Measurements from ENCODE around the gene SAXO1.

Gene SAXO1

DNA sequence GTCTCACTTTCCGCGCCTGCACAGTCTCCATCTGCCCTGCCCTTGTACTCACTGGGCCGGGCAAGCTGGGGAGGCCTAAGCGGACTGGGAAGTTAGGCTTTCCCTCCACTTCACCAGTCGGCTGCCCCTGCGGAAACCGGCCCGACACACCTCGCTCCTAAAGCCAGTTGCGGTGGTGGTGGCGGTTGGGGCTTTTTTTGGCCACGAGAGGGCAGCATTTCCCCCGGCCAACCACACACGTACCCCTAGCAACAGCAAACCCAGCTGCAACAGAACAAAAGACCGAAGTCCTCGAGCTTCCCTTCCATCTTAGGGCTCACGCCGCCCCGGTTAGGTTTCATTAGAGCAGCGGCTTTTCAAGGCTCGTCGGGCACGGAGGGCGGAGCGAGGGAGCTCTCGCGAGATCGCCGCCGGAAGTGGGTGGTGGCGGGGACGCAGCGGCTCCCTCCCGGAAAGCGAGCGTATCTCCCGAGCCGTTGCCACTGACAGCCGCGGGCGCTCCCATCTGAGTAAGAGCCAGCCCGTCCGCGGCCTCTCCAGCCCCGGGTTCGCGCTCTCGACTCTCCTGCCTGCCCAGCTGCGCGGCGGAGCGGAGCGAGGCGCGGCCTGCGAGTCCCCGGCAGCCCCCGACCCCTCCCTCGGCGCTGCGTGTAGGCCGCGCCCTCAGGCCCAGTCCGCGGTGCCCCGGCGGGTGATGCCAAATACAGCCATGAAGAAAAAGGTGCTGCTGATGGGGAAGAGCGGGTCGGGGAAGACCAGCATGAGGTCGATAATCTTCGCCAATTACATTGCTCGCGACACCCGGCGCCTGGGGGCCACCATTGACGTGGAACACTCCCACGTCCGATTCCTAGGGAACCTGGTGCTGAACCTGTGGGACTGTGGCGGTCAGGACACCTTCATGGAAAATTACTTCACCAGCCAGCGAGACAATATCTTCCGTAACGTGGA is 16.2 kb upstream of the SAXO1 start, which contains the start of gene RRAGA:
Gene RRAGA (plus strand): TSS at position 462 of the 951 bp plus-strand sequence. CDS start 233 bp downstream, at position 695.
- peak; percentile 71 to 85 for DNase-seq (ENCODE audit: low read depth in 1 of 2, low spot score in 1 of 2)
- Histone ChIP-seq H3K4me3 (replicated peaks; ENCODE audit: insufficient read depth, low read length) (peak within 1 kb of the TSS; percentile 74), H3K27me3 (ENCODE audit: insufficient read depth, poor library complexity, severe bottlenecking) (no peaks in the 10 kb centered on the region), H3K27ac (replicated peaks) (peak within 1 kb of the TSS; percentile 87)
- TF ChIP-seq POLR2AphosphoS5 (IDR thresholded peaks at IDR 0.05; ENCODE audit: low read depth) = peak; percentile 62; the same call in 1 of the 2 replicates
- no peak for TF ChIP-seq REST (IDR thresholded peaks at IDR 0.05; ENCODE audit: insufficient replicate concordance, low read depth)
- peak; percentile 40; the same call in 1 of the 2 replicates for TF ChIP-seq GABPA (IDR thresholded peaks at IDR 0.05; ENCODE audit: low read depth)
- no peak for TF ChIP-seq SPI1 (IDR thresholded peaks at IDR 0.05; ENCODE audit: borderline replicate concordance, low read depth)
- peak; percentile 14 for TF ChIP-seq CTCF (IDR thresholded peaks at IDR 0.05; ENCODE audit: insufficient read depth, low read length)

DNA sequence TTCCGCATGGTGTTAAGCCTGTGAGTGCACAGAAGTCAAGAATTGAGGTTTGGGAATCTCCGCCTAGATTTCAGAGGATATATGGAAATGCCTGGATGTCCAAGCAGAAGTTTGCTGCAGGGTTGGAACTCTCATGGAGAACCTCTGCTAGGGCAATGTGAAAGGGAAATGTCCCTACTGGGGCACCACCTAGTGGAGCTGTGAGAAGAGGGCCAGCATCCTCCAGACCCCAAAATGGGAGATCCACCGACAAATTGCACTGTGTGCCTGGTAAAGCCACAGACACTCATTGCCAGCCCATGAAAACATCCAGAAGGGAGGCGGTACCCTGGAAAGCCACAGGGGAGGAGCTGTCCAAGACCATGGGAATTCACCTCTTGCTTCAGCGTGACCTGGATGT is 3.6 kb upstream of the SAXO1 start:
- Histone ChIP-seq H3K27me3 (ENCODE audit: insufficient read depth, poor library complexity, severe bottlenecking) (no peaks in the 10 kb centered on the region), H3K27ac (replicated peaks) (no peak overlapping the region), H3K4me3 (replicated peaks; ENCODE audit: insufficient read depth, low read length) (no peak overlapping the region)
- TF ChIP-seq POLR2AphosphoS5 (IDR thresholded peaks at IDR 0.05; ENCODE audit: low read depth) (no peak), GABPA (IDR thresholded peaks at IDR 0.05; ENCODE audit: low read depth) (no peak), REST (IDR thresholded peaks at IDR 0.05; ENCODE audit: insufficient replicate concordance, low read depth) (no peak), SPI1 (IDR thresholded peaks at IDR 0.05; ENCODE audit: borderline replicate concordance, low read depth) (no peak), CTCF (IDR thresholded peaks at IDR 0.05; ENCODE audit: insufficient read depth, low read length) (no peak)
- no peak for DNase-seq (ENCODE audit: low read depth in 1 of 2, low spot score in 1 of 2)

DNA sequence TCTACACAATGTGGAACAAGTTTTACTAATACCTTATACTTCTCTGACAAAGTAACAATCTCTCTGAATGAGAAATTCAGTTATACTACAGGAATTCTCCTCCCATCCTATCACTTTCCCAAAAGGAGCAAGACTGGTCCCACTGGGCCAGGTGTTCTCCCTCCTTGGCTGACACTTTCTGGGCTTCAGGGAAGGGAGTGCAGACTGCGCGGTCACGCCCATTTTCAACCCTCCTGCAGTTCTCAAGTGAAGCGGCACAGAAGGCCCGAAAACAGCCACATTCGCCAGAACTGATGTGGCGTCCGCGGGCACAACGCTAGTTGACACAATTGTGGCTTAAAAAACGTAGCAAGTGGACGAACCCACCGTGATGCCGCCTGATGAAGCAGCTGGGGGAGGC is 603 bp downstream of the SAXO1 start:
- H3K4me3 ChIP-seq (replicated peaks; ENCODE audit: insufficient read depth, low read length) = no peak overlapping the region
- TF ChIP-seq REST (IDR thresholded peaks at IDR 0.05; ENCODE audit: insufficient replicate concordance, low read depth) = no peak
- no peak for TF ChIP-seq GABPA (IDR thresholded peaks at IDR 0.05; ENCODE audit: low read depth)
- TF ChIP-seq CTCF (IDR thresholded peaks at IDR 0.05; ENCODE audit: insufficient read depth, low read length) = no peak
- TF ChIP-seq POLR2AphosphoS5 (IDR thresholded peaks at IDR 0.05; ENCODE audit: low read depth) = no peak
- TF ChIP-seq SPI1 (IDR thresholded peaks at IDR 0.05; ENCODE audit: borderline replicate concordance, low read depth) = no peak
- H3K27ac ChIP-seq (replicated peaks) = no peak overlapping the region
- H3K27me3 ChIP-seq (ENCODE audit: insufficient read depth, poor library complexity, severe bottlenecking) = no peaks in the 10 kb centered on the region
- no peak for DNase-seq (ENCODE audit: low read depth in 1 of 2, low spot score in 1 of 2)

All from HL-60 (cell line).